ENCODE measurements around the gene VGF. TPM values are rescaled to one million over a fixed set of nuclear protein-coding genes. Genes with fewer than 3 reads are reported as not detected.

VGF gene
- polyA plus RNA-seq, 1 donor (not counting 4 experiments of a cell fraction or from before 2014, with no cell fraction given): 0.04 TPM

DNA sequence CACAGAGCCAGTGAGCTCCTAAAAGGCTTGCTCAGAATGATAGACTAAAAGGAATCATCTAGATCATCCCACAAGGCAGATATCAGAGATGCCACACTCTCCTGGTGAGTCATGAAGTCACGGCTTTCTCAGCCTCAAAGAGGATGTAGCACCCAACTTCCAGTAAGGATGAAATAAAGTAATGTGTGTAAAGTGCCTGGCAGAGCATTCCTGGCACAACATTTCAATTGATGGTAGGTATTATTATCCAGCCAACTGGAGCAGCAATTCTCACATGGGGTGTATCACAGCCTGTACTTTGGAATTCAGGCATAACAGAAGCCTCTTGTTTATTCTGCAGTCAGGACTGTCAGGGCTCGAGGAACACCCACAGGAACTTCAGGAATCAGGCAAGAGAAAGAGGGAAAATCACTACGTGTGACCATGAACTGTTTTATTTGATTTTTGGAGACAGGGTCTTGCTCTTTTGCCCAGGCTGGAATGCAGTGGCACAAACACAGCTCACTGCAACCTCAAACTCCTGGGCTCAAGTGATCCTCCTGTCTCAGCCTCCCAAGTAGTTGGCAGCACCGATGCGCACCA lies 20.0 kb upstream of the VGF start:
- H3K9me1 ChIP-seq (ENCODE audit: control insufficient read depth, extremely low read depth, insufficient read depth, low read length): no peaks in the 10 kb centered on the region
- no peak for FAIRE-seq
- no peak overlapping the region for H3K9ac ChIP-seq (ENCODE audit: control insufficient read depth, extremely low read depth, insufficient read depth, low read length)
- DNase-seq (ENCODE audit: low read depth, low spot score): no peak
- peaks cover 2% of the 10 kb centered on the region for H3K4me1 ChIP-seq (ENCODE audit: control insufficient read depth, extremely low read depth, insufficient read depth, low read length)
- H3K27me3 ChIP-seq (ENCODE audit: control insufficient read depth, extremely low read depth, insufficient read depth, low read length): peaks cover 9% of the 10 kb centered on the region
- no peaks in the 10 kb centered on the region for H4K20me1 ChIP-seq (ENCODE audit: control insufficient read depth, extremely low read depth, insufficient read depth, low read length)
- H3K4me2 ChIP-seq (ENCODE audit: control insufficient read depth, extremely low read depth, insufficient read depth, low read depth, low read length): no peak overlapping the region
- no peak overlapping the region for H3K4me3 ChIP-seq (ENCODE audit: control insufficient read depth in 2 of 3, extremely low read depth in 1 of 3, insufficient read depth in 2 of 3, low read depth in 1 of 3, low read length in 3 of 3)
- no peaks in the 10 kb centered on the region for H3K36me3 ChIP-seq (ENCODE audit: control insufficient read depth in 2 of 2, extremely low read depth in 1 of 2, insufficient read depth in 2 of 2, low read length in 2 of 2)
- no peaks in the 10 kb centered on the region for H3K9me3 ChIP-seq (ENCODE audit: control insufficient read depth, low read depth, low read length)
- H2AFZ ChIP-seq (ENCODE audit: control insufficient read depth, low read length): no peak overlapping the region
- TF ChIP-seq, protein P1, sequence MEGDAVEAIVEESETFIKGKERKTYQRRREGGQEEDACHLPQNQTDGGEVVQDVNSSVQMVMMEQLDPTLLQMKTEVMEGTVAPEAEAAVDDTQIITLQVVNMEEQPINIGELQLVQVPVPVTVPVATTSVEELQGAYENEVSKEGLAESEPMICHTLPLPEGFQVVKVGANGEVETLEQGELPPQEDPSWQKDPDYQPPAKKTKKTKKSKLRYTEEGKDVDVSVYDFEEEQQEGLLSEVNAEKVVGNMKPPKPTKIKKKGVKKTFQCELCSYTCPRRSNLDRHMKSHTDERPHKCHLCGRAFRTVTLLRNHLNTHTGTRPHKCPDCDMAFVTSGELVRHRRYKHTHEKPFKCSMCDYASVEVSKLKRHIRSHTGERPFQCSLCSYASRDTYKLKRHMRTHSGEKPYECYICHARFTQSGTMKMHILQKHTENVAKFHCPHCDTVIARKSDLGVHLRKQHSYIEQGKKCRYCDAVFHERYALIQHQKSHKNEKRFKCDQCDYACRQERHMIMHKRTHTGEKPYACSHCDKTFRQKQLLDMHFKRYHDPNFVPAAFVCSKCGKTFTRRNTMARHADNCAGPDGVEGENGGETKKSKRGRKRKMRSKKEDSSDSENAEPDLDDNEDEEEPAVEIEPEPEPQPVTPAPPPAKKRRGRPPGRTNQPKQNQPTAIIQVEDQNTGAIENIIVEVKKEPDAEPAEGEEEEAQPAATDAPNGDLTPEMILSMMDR (optimal IDR thresholded peaks at IDR 0.05 in 1 of 3, IDR thresholded peaks at IDR 0.05 in 1 of 3, conservative IDR thresholded peaks at IDR 0.05 in 1 of 3; ENCODE audit: extremely low read depth in 1 of 3, insufficient read depth in 2 of 3, low read length in 3 of 3): no peak
- no peak for TF ChIP-seq EZH2 (IDR thresholded peaks at IDR 0.05; ENCODE audit: low read length)
- no peaks in the 10 kb centered on the region for H3K79me2 ChIP-seq (ENCODE audit: control insufficient read depth, insufficient read depth, low read length)
- dilution Hi-C loops (cut with MboI; ENCODE audit: extremely low pct_ligation_motif_present, low sequenced_read_pairs): no loop called here
- no peak overlapping the region for H3K27ac ChIP-seq (ENCODE audit: control insufficient read depth, insufficient read depth, low read length)

DNA sequence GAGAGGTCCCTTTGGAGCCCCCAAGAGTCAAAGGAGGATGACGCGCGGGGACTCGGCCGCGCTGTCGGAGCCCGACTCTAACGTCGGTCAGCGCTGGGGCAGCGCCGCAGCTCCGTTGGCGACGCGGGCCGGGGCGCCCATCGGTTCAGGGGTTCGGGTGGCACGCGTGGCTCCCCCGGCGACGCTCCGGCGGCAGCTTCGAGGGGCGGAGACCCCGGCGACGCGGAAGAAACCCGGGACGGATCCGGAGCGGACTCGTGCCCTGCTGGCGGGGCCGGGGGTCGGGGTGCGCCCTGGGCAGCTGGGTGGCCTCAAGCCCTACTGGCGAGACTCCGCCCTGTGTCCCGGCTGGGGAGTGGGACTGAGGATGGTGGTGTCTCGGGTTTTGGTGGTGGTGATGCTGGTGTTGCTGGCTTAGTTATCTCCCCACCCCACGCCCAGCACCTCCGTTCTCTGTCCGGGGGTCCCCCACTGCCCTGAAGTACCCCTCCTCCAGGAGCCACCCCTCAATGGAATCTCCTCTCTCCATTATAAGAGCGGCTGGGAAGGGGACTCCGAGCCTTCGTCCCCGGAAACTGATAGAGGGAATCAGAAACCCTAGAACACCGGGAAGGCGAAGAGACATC lies 14.9 kb upstream of the VGF start, which contains the start of gene NAT16:
NAT16 (minus strand) TSS at position 164 of the 626 bp plus-strand sequence. CDS start 5,486 bp downstream, outside the sequence.
- H3K36me3 ChIP-seq (ENCODE audit: control insufficient read depth in 2 of 2, extremely low read depth in 1 of 2, insufficient read depth in 2 of 2, low read length in 2 of 2): no peaks in the 10 kb centered on the region
- dilution Hi-C loops (cut with MboI; ENCODE audit: extremely low pct_ligation_motif_present, low sequenced_read_pairs): no loop called here
- no peaks in the 10 kb centered on the region for H3K9me3 ChIP-seq (ENCODE audit: control insufficient read depth, low read depth, low read length)
- H2AFZ ChIP-seq (ENCODE audit: control insufficient read depth, low read length): no peak within 1 kb of the TSS
- peak; percentile 91 for TF ChIP-seq EZH2 (IDR thresholded peaks at IDR 0.05; ENCODE audit: low read length)
- TF ChIP-seq, protein P1 (optimal IDR thresholded peaks at IDR 0.05 in 1 of 3, IDR thresholded peaks at IDR 0.05 in 1 of 3, conservative IDR thresholded peaks at IDR 0.05 in 1 of 3; ENCODE audit: extremely low read depth in 1 of 3, insufficient read depth in 2 of 3, low read length in 3 of 3): no peak
- FAIRE-seq (no peak), DNase-seq (ENCODE audit: low read depth, low spot score) (no peak)
- H3K4me3 ChIP-seq (ENCODE audit: control insufficient read depth in 2 of 3, extremely low read depth in 1 of 3, insufficient read depth in 2 of 3, low read depth in 1 of 3, low read length in 3 of 3): no peak within 1 kb of the TSS
- H3K27me3 ChIP-seq (ENCODE audit: control insufficient read depth, extremely low read depth, insufficient read depth, low read length): peaks cover 50% of the 10 kb centered on the region
- H3K27ac ChIP-seq (ENCODE audit: control insufficient read depth, insufficient read depth, low read length): no peak within 1 kb of the TSS
- H3K9ac ChIP-seq (ENCODE audit: control insufficient read depth, extremely low read depth, insufficient read depth, low read length): no peak within 1 kb of the TSS
- H3K9me1 ChIP-seq (ENCODE audit: control insufficient read depth, extremely low read depth, insufficient read depth, low read length): no peaks in the 10 kb centered on the region
- H3K79me2 ChIP-seq (ENCODE audit: control insufficient read depth, insufficient read depth, low read length): no peaks in the 10 kb centered on the region
- no peaks in the 10 kb centered on the region for H3K4me1 ChIP-seq (ENCODE audit: control insufficient read depth, extremely low read depth, insufficient read depth, low read length)
- no peaks in the 10 kb centered on the region for H4K20me1 ChIP-seq (ENCODE audit: control insufficient read depth, extremely low read depth, insufficient read depth, low read length)
- peak within 1 kb of the TSS; percentile 27 for H3K4me2 ChIP-seq (ENCODE audit: control insufficient read depth, extremely low read depth, insufficient read depth, low read depth, low read length)
